Colonic mucosa (tissue), 4 donors: Measurements from ENCODE around the gene HNRNPUL1. TPM values are rescaled to one million over a fixed set of nuclear protein-coding genes. Genes with fewer than 3 reads are reported as not detected.

ENCODE experiments used
- DNase-seq: peaks from one replicate; pipeline ENCODE4 v3.0.0-alpha.2; 2020
- H3K27ac ChIP-seq: fragments of 200-600 bp; one replicate; pipeline ENCODE4 v1.8.0; 2021
- H3K27me3 ChIP-seq: fragments of 200-600 bp; one replicate; pipeline ENCODE4 v1.8.0; 2021
- H3K36me3 ChIP-seq: fragments of 200-600 bp; one replicate; pipeline ENCODE4 v1.8.0; 2021
- H3K4me1 ChIP-seq: fragments of 200-600 bp; one replicate; pipeline ENCODE4 v1.8.0; 2021; ENCODE audit warnings: mild to moderate bottlenecking
- H3K4me3 ChIP-seq: fragments of 200-600 bp; one replicate; pipeline ENCODE4 v1.8.0; 2021
- H3K9ac ChIP-seq, 2 donors: one replicate each; pipeline ENCODE4 v1.7.0; 2013; ENCODE audit warnings: control low read depth in 2 of 2, low read depth in 2 of 2, low read length in 2 of 2
- H3K9me3 ChIP-seq: fragments of 200-600 bp; one replicate; pipeline ENCODE4 v1.8.0; 2021
- intact Hi-C: fragments of 100-400 bp; cut with DNase I; formaldehyde crosslinking; loops from one replicate; pipeline ENCODE4 v1.14.1; 2022
- total RNA-seq, 2 donors: library from RNA; stranded (reverse); fragmentation: NEBNext Ultra II Directional in 1 of 2; extraction: Animal tissue kit (Norgen Biotek cat#: 25700) in 1 of 2; gene quantifications; one replicate each; pipeline ENCODE4 v1.2.1, GENCODE V29; 2021
- TF ChIP-seq, protein P1 (sequence below): fragments of 200-600 bp; IDR thresholded peaks from one replicate; pipeline ENCODE4 v1.8.0; 2022; ENCODE audit warnings: antibody characterized with exemption, mild to moderate bottlenecking
- donor health status: healthy.
- donor health status: DM: no; HTN: no; CAD: no.
- donor health status: DM: no; HTN: no; CAD: no.

The HNRNPUL1 gene
- total RNA-seq, 2 donors from 2014 or later: 179 to 233 TPM

DNA sequence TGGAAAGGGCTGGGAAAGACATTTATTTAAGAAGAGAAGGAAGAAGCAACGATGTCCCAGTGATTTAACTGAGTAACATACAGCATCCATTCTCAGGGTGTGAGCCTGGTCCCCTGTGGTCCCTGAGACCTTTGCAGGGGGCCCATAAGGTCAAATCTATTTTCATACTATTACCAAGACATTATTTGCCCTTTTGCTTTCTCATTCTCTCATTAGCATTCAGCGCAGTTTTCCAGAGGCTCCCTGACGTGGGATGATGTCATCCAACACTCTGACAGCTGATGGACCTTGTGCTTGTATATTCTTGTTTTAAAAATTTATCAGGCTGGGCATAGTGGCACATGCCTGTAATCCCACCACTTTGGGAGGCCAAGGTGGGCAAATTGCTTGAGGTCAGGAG is 18.3 kb upstream of the HNRNPUL1 start:
- no peaks in the 10 kb centered on the region for H3K4me1 ChIP-seq
- no peaks in the 10 kb centered on the region for H3K36me3 ChIP-seq
- no peaks in the 10 kb centered on the region for H3K27me3 ChIP-seq
- H3K9ac ChIP-seq: no peak overlapping the region
- H3K4me3 ChIP-seq: no peak overlapping the region
- intact Hi-C loops: no loop called here
- H3K9me3 ChIP-seq: no peaks in the 10 kb centered on the region
- DNase-seq: no peak
- no peak overlapping the region for H3K27ac ChIP-seq
- TF ChIP-seq, protein P1, sequence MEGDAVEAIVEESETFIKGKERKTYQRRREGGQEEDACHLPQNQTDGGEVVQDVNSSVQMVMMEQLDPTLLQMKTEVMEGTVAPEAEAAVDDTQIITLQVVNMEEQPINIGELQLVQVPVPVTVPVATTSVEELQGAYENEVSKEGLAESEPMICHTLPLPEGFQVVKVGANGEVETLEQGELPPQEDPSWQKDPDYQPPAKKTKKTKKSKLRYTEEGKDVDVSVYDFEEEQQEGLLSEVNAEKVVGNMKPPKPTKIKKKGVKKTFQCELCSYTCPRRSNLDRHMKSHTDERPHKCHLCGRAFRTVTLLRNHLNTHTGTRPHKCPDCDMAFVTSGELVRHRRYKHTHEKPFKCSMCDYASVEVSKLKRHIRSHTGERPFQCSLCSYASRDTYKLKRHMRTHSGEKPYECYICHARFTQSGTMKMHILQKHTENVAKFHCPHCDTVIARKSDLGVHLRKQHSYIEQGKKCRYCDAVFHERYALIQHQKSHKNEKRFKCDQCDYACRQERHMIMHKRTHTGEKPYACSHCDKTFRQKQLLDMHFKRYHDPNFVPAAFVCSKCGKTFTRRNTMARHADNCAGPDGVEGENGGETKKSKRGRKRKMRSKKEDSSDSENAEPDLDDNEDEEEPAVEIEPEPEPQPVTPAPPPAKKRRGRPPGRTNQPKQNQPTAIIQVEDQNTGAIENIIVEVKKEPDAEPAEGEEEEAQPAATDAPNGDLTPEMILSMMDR: no peak

DNA sequence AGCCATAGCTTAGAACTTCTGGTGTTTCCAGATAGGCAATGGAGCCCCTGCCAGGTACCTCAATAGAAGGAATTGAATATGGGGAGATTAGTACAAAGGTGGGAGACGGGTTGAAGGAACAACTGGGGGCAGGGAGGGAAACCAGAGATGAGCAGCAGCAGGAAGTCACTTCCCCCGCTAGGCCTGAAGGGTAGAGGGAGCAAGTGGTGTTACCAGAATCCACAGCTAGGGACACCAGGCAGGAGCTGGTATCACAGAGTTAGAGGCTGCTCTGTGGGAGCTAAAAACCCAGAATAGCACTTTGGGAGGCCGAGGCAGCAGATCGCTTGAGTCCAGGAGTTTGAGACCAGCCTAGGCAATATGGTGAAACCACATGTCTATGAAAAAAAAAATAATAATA is 15.3 kb upstream of the HNRNPUL1 start:
- H3K27me3 ChIP-seq: no peaks in the 10 kb centered on the region
- intact Hi-C loops: no loop called here
- no peaks in the 10 kb centered on the region for H3K9me3 ChIP-seq
- no peak overlapping the region for H3K4me3 ChIP-seq
- H3K27ac ChIP-seq: no peak overlapping the region
- H3K4me1 ChIP-seq: no peaks in the 10 kb centered on the region
- DNase-seq: no peak
- H3K9ac ChIP-seq: no peak overlapping the region
- TF ChIP-seq, protein P1: no peak
- no peaks in the 10 kb centered on the region for H3K36me3 ChIP-seq

DNA sequence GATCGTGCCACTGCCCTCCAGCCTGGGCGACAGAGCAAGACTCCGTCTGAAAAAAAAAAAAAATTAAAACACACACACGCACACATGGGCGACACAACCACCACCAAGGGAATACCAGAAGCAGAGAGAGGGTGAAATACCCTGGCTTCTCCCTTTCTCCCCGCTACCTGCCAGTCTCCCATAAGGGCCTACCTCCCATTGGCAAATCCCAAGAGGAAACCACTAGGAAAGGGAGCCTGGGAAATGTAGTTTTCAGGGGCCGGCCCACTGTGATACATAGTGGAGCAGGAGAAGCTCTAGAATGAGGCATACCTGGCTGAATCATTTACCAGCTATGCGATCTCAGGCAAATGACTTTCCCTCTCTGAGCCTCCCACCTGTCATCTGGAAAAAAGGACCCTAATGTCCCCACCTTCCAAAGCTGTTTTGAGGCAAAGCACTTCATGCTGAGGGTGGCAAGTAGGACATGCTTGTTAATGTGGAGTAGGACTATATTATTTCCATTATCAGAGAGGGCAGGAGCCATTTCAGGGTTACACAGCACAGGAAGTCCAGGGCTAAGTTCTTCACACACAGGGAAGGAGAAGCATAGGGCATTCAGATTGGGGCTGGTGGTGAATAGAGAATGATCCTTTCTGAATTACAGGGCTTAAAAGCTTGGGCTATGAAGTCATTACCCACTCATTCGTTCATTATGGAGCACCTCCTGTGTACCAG is 14.3 kb upstream of the HNRNPUL1 start:
- intact Hi-C loops: loop anchor here (10.0 kb wide), 1 partner anchor 275 kb away; no protein-coding TSS in a partner anchor
- no peak overlapping the region for H3K9ac ChIP-seq
- TF ChIP-seq, protein P1: no peak

DNA sequence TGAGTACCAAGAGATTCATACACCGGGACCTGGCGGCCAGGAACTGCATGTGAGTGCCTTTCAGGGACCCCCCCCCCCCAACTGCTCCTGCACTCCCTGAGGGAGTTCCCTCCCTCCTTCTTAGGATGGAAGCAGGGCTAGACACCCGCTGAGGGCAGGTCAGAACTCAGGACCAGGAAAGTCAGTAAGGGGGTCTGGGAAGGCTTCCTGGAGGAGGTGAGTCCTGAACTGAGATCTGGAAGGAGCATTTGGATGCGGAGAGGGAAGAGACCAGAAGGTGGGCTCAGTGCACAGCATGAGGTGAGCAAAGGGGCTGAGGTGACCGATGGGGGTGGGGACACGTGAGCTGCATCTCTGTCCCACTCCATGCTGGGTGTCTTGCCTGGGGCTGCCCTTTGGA is 10.5 kb upstream of the HNRNPUL1 start:
- no peak for DNase-seq
- TF ChIP-seq, protein P1: no peak
- intact Hi-C loops: loop anchor here (10.0 kb wide), 1 partner anchor 279 kb away; no protein-coding TSS in a partner anchor
- H3K9me3 ChIP-seq: no peaks in the 10 kb centered on the region
- H3K27ac ChIP-seq: no peak overlapping the region
- no peak overlapping the region for H3K9ac ChIP-seq
- no peaks in the 10 kb centered on the region for H3K27me3 ChIP-seq
- no peaks in the 10 kb centered on the region for H3K36me3 ChIP-seq
- H3K4me1 ChIP-seq: no peaks in the 10 kb centered on the region
- H3K4me3 ChIP-seq: no peak overlapping the region

More for the DNA sequence above, 14.3 kb upstream of the HNRNPUL1 start:
- DNase-seq: no peak
- Histone ChIP-seq H3K27me3 (no peaks in the 10 kb centered on the region), H3K9me3 (no peaks in the 10 kb centered on the region), H3K4me3 (no peak overlapping the region), H3K4me1 (no peaks in the 10 kb centered on the region), H3K27ac (no peak overlapping the region), H3K36me3 (no peaks in the 10 kb centered on the region)

DNA sequence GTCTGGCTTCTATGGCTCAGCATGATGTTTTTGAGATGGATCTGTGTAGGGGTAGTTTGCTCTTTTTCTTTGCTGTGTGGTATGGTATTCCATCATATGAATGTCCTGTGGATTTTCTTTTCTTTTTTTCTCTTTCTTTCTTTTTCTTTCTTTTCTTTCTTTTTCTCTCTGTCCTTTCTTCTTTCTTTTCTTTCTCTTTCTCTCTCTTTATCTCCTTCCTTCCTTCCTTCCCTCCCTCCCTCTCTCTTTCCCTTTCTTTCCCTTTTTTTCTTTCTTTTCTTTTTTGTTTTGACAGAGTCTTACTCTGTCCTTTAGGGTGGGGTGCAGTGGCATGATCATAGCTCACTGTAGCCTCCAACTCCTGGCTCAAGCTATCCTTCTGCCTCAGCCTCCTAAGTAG is 9.0 kb upstream of the HNRNPUL1 start:
- intact Hi-C loops: loop anchor here (10.0 kb wide), 1 partner anchor 280 kb away; no protein-coding TSS in a partner anchor

More for the DNA sequence above, 9.0 kb upstream of the HNRNPUL1 start:
- H3K9me3 ChIP-seq: no peaks in the 10 kb centered on the region
- no peaks in the 10 kb centered on the region for H3K36me3 ChIP-seq
- H3K4me3 ChIP-seq: no peak overlapping the region
- TF ChIP-seq, protein P1: no peak
- H3K9ac ChIP-seq: no peak overlapping the region
- H3K27me3 ChIP-seq: no peaks in the 10 kb centered on the region
- H3K4me1 ChIP-seq: no peaks in the 10 kb centered on the region
- no peak overlapping the region for H3K27ac ChIP-seq
- DNase-seq: no peak
